ENCODE data around the gene HNF1A. TPM values are rescaled to one million over a fixed set of nuclear protein-coding genes. Genes with fewer than 3 reads are reported as not detected.

Gene HNF1A
- total RNA-seq, 1 donor from 2014 or later: 2.2 TPM

GRCh38 chr12:120959111-120959878 lies 19.0 kb upstream of the HNF1A start:
- no peak for DNase-seq (ENCODE audit: low spot score)

- DNase-seq (ENCODE audit: low spot score): no peak
Measured at GRCh38 chr12:120960657-120961056, 17.7 kb upstream of the HNF1A start.

- DNase-seq (ENCODE audit: low spot score): peak; percentile 34
Measured at GRCh38 chr12:120961604-120962531, 16.5 kb upstream of the HNF1A start.

- DNase-seq (ENCODE audit: low spot score): peak; percentile 54
Measured at GRCh38 chr12:120962532-120963020, 15.8 kb upstream of the HNF1A start.

- no peak for DNase-seq (ENCODE audit: low spot score)
Measured at GRCh38 chr12:120964298-120964697, 14.0 kb upstream of the HNF1A start.

GRCh38 chr12:120965534-120966091 lies 12.7 kb upstream of the HNF1A start:
- no peak for DNase-seq (ENCODE audit: low spot score)

GRCh38 chr12:120970310-120970709 lies 8.0 kb upstream of the HNF1A start:
- no peak for DNase-seq (ENCODE audit: low spot score)

GRCh38 chr12:120971299-120972180 lies 6.8 kb upstream of the HNF1A start:
- peak; percentile 77 for DNase-seq (ENCODE audit: low spot score)

- DNase-seq (ENCODE audit: low spot score): no peak
Measured at GRCh38 chr12:120972870-120973543, 5.3 kb upstream of the HNF1A start.

- DNase-seq (ENCODE audit: low spot score): no peak
Measured at GRCh38 chr12:120977531-120978295, 630 bp upstream of the HNF1A start.

- no peak for DNase-seq (ENCODE audit: low spot score)
Measured at GRCh38 chr12:120979220-120979861, 998 bp downstream of the HNF1A start.

GRCh38 chr12:120979862-120980696 lies 1.7 kb downstream of the HNF1A start:
- DNase-seq (ENCODE audit: low spot score): peak; percentile 37

- DNase-seq (ENCODE audit: low spot score): no peak
Measured at GRCh38 chr12:120980800-120981368, 2.5 kb downstream of the HNF1A start.

- no peak for DNase-seq (ENCODE audit: low spot score)
Measured at GRCh38 chr12:120981407-120981941, 3.1 kb downstream of the HNF1A start.

GRCh38 chr12:120982659-120983058 lies 4.3 kb downstream of the HNF1A start:
- no peak for DNase-seq (ENCODE audit: low spot score)

- DNase-seq (ENCODE audit: low spot score): no peak
Measured at GRCh38 chr12:120983759-120984158, 5.4 kb downstream of the HNF1A start.

GRCh38 chr12:120984351-120984898 lies 6.1 kb downstream of the HNF1A start:
- no peak for DNase-seq (ENCODE audit: low spot score)

Measured in umbilical cord (tissue), 2 donors.